Measurements from ENCODE around the gene ZNF70.
A peak's percentile ranks its signal among the peaks of the same experiment; 100 is the strongest.

ZNF70 gene

DNA sequence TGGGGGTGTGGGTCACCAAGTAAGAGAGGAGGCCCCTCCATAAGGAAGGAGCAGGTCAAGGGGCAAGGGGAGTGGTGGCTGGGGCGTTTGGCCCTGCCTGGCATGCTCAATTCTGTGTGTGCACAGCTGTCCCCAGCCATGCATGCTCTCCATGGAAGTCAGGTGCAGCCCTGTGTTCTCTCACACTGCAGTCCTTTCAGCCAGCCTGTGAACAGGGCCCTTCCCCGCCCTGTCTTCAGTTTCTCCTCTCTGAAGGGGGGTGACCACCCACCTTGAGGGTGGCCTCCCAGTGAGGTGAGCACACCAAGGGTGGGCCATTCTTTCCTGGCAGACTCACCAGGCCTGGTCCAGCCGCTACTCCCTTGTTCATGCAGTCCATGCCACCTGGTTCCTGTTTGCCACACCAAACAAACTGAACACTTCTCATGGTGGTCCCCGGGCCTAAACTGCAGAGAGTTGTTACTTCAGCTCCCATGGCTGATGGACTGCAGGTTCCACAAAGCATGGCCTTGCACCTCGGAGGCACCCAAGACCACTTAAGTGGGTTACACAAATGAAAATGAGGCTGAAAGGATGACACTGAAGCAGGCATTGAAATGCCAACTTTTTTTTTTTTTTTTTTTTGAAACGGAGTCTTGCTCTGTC lies 18.5 kb upstream of the ZNF70 start:
- Histone ChIP-seq H2AFZ (ENCODE audit: low read length, unreplicated experiment) (no peak overlapping the region), H3K27ac (ENCODE audit: low read depth, low read length) (no peak overlapping the region), H3K36me3 (ENCODE audit: insufficient read depth, low read length) (no peaks in the 10 kb centered on the region), H3K4me3 (ENCODE audit: low read depth, low read length) (no peak overlapping the region), H3K79me2 (ENCODE audit: control insufficient read depth, insufficient read depth, low read length, unreplicated experiment) (no peaks in the 10 kb centered on the region), H3K4me1 (ENCODE audit: control insufficient read depth, insufficient read depth, low read length, unreplicated experiment) (no peaks in the 10 kb centered on the region), H3K27me3 (ENCODE audit: insufficient read depth, low read length) (no peaks in the 10 kb centered on the region)

DNA sequence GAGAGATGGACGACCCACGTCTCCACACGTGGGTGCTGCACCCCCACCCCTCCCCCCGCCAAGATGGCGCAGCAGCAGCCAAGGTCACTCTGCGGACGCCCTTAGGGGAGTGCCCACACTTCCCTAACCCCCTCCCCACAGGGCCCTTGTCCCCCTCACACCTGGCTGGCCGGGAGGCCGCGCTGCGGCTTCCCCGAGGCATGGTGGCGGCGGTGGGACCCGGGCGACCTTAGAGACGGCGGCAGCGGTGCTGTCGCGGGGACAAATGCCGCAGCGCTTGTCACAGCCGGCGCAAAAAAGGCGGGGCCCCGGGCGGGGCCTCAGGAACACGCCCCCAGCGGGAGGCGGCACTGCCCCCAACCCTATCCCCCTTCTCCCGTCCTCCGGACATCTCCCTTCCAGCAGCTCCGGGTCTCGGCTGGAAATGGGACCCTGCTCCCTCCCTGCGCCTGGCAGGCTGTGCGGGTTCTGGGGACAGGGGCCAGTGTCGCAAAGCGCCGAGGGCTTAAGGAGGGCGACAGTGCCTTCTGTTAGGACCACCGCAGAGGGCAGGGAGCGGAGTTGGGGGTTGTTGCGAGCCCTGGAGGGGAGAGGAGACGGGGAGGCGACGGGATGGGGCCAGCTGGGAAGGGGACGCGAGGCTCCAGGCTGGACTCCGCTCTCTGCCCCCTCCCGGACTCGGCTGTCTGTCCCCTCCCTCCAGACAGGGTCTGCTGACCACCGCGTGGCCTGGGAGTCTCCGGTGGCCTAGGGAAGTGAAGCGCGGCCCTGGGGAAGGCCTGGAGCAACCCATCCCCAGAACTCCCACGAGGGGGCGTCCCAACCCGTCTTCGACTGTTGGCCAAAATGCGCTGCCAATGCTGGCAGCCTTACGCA lies 17.0 kb upstream of the ZNF70 start, which contains the start of gene CHCHD10:
Gene CHCHD10, minus strand, starts transcription at position 300 of the 876 bp plus-strand sequence. Its CDS starts 98 bp downstream, at position 202.
- Histone ChIP-seq H3K36me3 (ENCODE audit: insufficient read depth, low read length) (no peaks in the 10 kb centered on the region), H3K79me2 (ENCODE audit: control insufficient read depth, insufficient read depth, low read length, unreplicated experiment) (no peaks in the 10 kb centered on the region), H3K4me1 (ENCODE audit: control insufficient read depth, insufficient read depth, low read length, unreplicated experiment) (peaks cover 4% of the 10 kb centered on the region), H3K4me3 (ENCODE audit: low read depth, low read length) (peak within 1 kb of the TSS; percentile 80), H3K27ac (ENCODE audit: low read depth, low read length) (no peak within 1 kb of the TSS), H2AFZ (ENCODE audit: low read length, unreplicated experiment) (peak within 1 kb of the TSS; percentile 80), H3K27me3 (ENCODE audit: insufficient read depth, low read length) (no peaks in the 10 kb centered on the region)

GRCh38 chr22:23767303-23767672 lies 16.4 kb upstream of the ZNF70 start:
- Histone ChIP-seq H2AFZ (ENCODE audit: low read length, unreplicated experiment) (no peak overlapping the region), H3K4me1 (ENCODE audit: control insufficient read depth, insufficient read depth, low read length, unreplicated experiment) (peaks cover 8% of the 10 kb centered on the region)

DNA sequence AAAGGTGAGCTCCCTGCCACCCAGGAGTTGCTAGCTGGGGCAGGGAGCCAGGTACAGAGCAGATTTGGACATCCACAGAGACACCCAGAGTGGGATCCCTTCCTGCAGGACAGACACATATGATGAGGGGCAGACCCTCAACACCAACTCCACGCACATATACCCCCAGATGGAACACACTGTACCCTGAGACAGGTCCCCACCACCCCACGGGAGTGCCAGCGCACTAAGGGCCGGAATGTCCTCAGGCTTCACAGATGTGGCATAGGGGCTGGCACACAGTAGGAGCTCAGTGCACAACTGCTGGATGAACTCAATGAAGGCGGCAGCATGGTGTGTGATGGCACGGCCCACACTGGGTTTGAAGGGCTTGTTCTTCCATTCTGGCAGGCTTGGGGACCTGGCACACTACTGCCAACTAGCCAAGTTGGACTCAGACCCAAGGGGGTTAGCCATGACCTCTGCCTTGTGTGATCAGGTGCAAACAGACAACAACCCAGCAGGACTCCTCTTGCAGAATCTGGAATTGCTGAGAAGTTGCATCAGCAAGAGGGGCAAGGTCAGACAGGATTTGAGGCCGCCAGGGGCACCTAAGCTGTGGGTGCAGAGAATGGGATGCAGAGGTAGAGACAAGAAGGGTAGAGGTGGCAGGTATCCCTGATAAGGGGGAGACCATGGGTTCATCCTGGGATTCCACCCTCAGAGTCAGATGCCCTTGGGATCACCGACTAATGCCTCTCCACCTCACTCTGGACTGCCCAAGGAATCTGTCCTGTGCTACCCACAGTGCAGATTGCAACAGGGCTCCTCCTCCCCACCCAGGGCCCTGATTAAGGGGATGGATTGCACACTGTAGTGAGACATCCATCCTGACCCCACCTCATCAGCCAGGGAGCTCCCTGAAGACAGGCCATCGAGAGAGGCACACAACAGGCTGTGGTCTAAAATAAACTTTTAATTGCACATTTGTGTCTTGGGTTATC lies 14.3 kb upstream of the ZNF70 start:
- Histone ChIP-seq H3K36me3 (ENCODE audit: insufficient read depth, low read length) (no peaks in the 10 kb centered on the region), H3K4me1 (ENCODE audit: control insufficient read depth, insufficient read depth, low read length, unreplicated experiment) (peaks cover 8% of the 10 kb centered on the region), H3K27ac (ENCODE audit: low read depth, low read length) (no peak overlapping the region), H3K27me3 (ENCODE audit: insufficient read depth, low read length) (no peaks in the 10 kb centered on the region), H2AFZ (ENCODE audit: low read length, unreplicated experiment) (no peak overlapping the region), H3K79me2 (ENCODE audit: control insufficient read depth, insufficient read depth, low read length, unreplicated experiment) (no peaks in the 10 kb centered on the region), H3K4me3 (ENCODE audit: low read depth, low read length) (no peak overlapping the region)

More at GRCh38 chr22:23767303-23767672, 16.4 kb upstream of the ZNF70 start:
- no peaks in the 10 kb centered on the region for H3K27me3 ChIP-seq (ENCODE audit: insufficient read depth, low read length)
- peak overlapping the region; percentile 80 for H3K4me3 ChIP-seq (ENCODE audit: low read depth, low read length)
- H3K79me2 ChIP-seq (ENCODE audit: control insufficient read depth, insufficient read depth, low read length, unreplicated experiment) = no peaks in the 10 kb centered on the region
- H3K27ac ChIP-seq (ENCODE audit: low read depth, low read length) = no peak overlapping the region
- H3K36me3 ChIP-seq (ENCODE audit: insufficient read depth, low read length) = no peaks in the 10 kb centered on the region

GRCh38 chr22:23763954-23764353 lies 13.0 kb upstream of the ZNF70 start:
- no peaks in the 10 kb centered on the region for H3K27me3 ChIP-seq (ENCODE audit: insufficient read depth, low read length)
- peaks cover 8% of the 10 kb centered on the region for H3K4me1 ChIP-seq (ENCODE audit: control insufficient read depth, insufficient read depth, low read length, unreplicated experiment)
- no peaks in the 10 kb centered on the region for H3K36me3 ChIP-seq (ENCODE audit: insufficient read depth, low read length)
- no peak overlapping the region for H2AFZ ChIP-seq (ENCODE audit: low read length, unreplicated experiment)
- no peak overlapping the region for H3K4me3 ChIP-seq (ENCODE audit: low read depth, low read length)
- no peaks in the 10 kb centered on the region for H3K79me2 ChIP-seq (ENCODE audit: control insufficient read depth, insufficient read depth, low read length, unreplicated experiment)
- no peak overlapping the region for H3K27ac ChIP-seq (ENCODE audit: low read depth, low read length)

DNA sequence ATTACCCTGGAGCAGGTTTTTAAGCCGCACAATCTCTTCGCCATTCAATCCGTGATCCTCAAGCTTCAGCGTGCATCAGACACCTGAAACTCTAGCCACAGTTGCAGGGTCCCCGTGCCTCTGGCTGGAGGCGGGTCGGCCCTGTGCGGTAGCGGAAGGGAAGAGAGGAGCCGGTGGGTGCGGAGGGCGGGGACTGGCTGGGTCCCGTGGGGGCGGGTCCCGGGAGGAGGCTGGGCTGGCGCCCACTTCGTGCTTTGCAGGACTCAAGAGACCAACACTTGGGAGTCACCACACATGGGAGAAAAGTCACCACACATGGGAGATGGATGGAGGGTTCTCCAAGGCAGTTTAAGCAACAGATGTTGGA lies 12.7 kb upstream of the ZNF70 start:
- H3K4me3 ChIP-seq (ENCODE audit: low read depth, low read length) = no peak overlapping the region

GRCh38 chr22:23762842-23763578 lies 12.1 kb upstream of the ZNF70 start, which contains the start of gene C22orf15:
Gene C22orf15 (plus strand): TSS chr22:23762990. CDS start chr22:23763307, 317 bp downstream.
- Histone ChIP-seq H3K4me3 (ENCODE audit: low read depth, low read length) (no peak within 1 kb of the TSS), H3K27ac (ENCODE audit: low read depth, low read length) (no peak within 1 kb of the TSS), H3K79me2 (ENCODE audit: control insufficient read depth, insufficient read depth, low read length, unreplicated experiment) (no peaks in the 10 kb centered on the region), H2AFZ (ENCODE audit: low read length, unreplicated experiment) (no peak within 1 kb of the TSS), H3K27me3 (ENCODE audit: insufficient read depth, low read length) (no peaks in the 10 kb centered on the region), H3K36me3 (ENCODE audit: insufficient read depth, low read length) (no peaks in the 10 kb centered on the region), H3K4me1 (ENCODE audit: control insufficient read depth, insufficient read depth, low read length, unreplicated experiment) (peaks cover 8% of the 10 kb centered on the region)

More for the DNA sequence above, 12.7 kb upstream of the ZNF70 start:
- H2AFZ ChIP-seq (ENCODE audit: low read length, unreplicated experiment) = no peak overlapping the region
- H3K79me2 ChIP-seq (ENCODE audit: control insufficient read depth, insufficient read depth, low read length, unreplicated experiment) = no peaks in the 10 kb centered on the region
- H3K27me3 ChIP-seq (ENCODE audit: insufficient read depth, low read length) = no peaks in the 10 kb centered on the region
- no peaks in the 10 kb centered on the region for H3K36me3 ChIP-seq (ENCODE audit: insufficient read depth, low read length)
- H3K4me1 ChIP-seq (ENCODE audit: control insufficient read depth, insufficient read depth, low read length, unreplicated experiment) = peaks cover 8% of the 10 kb centered on the region
- no peak overlapping the region for H3K27ac ChIP-seq (ENCODE audit: low read depth, low read length)

GRCh38 chr22:23760056-23760455 lies 9.1 kb upstream of the ZNF70 start:
- no peak overlapping the region for H2AFZ ChIP-seq (ENCODE audit: low read length, unreplicated experiment)
- H3K79me2 ChIP-seq (ENCODE audit: control insufficient read depth, insufficient read depth, low read length, unreplicated experiment) = no peaks in the 10 kb centered on the region
- H3K4me3 ChIP-seq (ENCODE audit: low read depth, low read length) = no peak overlapping the region
- H3K36me3 ChIP-seq (ENCODE audit: insufficient read depth, low read length) = no peaks in the 10 kb centered on the region
- peaks cover 8% of the 10 kb centered on the region for H3K4me1 ChIP-seq (ENCODE audit: control insufficient read depth, insufficient read depth, low read length, unreplicated experiment)
- no peak overlapping the region for H3K27ac ChIP-seq (ENCODE audit: low read depth, low read length)
- no peaks in the 10 kb centered on the region for H3K27me3 ChIP-seq (ENCODE audit: insufficient read depth, low read length)

DNA sequence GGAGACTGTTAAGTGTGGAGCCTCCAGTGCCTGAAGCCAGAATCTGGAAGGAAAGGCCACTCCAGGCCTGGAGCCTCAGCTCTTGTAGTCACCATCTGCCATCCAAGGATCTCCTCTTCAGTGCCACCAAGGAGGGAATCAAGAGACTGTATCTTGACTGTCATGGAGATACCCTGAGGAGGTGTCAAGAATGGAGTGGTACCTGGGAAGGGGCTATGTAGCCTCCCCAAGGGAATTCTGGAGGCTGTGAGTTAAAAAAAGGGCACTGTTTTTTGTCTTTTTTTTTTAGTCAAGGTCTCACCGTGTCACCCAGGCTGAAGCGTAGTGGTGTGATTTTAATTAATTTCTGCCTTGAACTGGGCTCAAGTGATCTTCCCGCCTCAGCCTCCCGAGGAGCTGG lies 8.7 kb upstream of the ZNF70 start:
- H3K79me2 ChIP-seq (ENCODE audit: control insufficient read depth, insufficient read depth, low read length, unreplicated experiment) = no peaks in the 10 kb centered on the region
- no peaks in the 10 kb centered on the region for H3K27me3 ChIP-seq (ENCODE audit: insufficient read depth, low read length)
- peaks cover 8% of the 10 kb centered on the region for H3K4me1 ChIP-seq (ENCODE audit: control insufficient read depth, insufficient read depth, low read length, unreplicated experiment)
- H2AFZ ChIP-seq (ENCODE audit: low read length, unreplicated experiment) = no peak overlapping the region
- H3K4me3 ChIP-seq (ENCODE audit: low read depth, low read length) = no peak overlapping the region
- H3K36me3 ChIP-seq (ENCODE audit: insufficient read depth, low read length) = no peaks in the 10 kb centered on the region
- H3K27ac ChIP-seq (ENCODE audit: low read depth, low read length) = no peak overlapping the region

DNA sequence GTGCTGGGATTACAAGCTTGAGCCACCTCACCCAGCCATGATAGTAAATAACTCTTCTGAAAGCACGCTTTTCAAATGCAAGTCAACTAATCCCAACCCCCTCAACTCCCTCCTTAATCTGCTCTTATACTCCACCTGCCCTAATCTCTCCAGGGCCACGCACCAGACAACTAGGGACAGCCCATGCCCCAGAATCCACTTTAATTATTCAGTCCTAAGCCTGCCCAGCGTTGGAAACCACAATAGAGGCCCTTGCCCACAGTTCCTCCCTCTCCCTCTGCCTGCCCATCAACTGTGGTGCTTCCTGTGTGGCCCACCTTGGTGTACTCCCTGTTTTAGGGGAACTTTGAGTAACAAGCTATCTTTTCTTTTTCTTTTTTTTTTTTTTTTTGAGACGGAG lies 6.0 kb upstream of the ZNF70 start:
- H3K36me3 ChIP-seq (ENCODE audit: insufficient read depth, low read length) = no peaks in the 10 kb centered on the region
- H3K4me3 ChIP-seq (ENCODE audit: low read depth, low read length) = no peak overlapping the region
- no peaks in the 10 kb centered on the region for H3K27me3 ChIP-seq (ENCODE audit: insufficient read depth, low read length)
- no peak overlapping the region for H2AFZ ChIP-seq (ENCODE audit: low read length, unreplicated experiment)
- no peak overlapping the region for H3K27ac ChIP-seq (ENCODE audit: low read depth, low read length)
- H3K79me2 ChIP-seq (ENCODE audit: control insufficient read depth, insufficient read depth, low read length, unreplicated experiment) = no peaks in the 10 kb centered on the region
- no peaks in the 10 kb centered on the region for H3K4me1 ChIP-seq (ENCODE audit: control insufficient read depth, insufficient read depth, low read length, unreplicated experiment)
